NOMO-1 treated with DMSO at 0.1 percent for 48 hours (cell line): Measurements from ENCODE around the gene METRNL.

Source experiments
- DNase-seq: peaks from one replicate; lab custom pipeline; 2025; ENCODE audit not compliant: unreplicated experiment; lab: John Stamatoyannopoulos, UW

Gene METRNL

GRCh38 chr17:83089328-83090132, 10.1 kb downstream of the METRNL start:
- no peak for DNase-seq

GRCh38 chr17:83090444-83091256, 11.2 kb downstream of the METRNL start:
- DNase-seq = no peak

GRCh38 chr17:83091257-83092141, 12.1 kb downstream of the METRNL start:
- no peak for DNase-seq

GRCh38 chr17:83092186-83092585, 12.8 kb downstream of the METRNL start:
- no peak for DNase-seq

GRCh38 chr17:83092931-83093330, 13.5 kb downstream of the METRNL start:
- no peak for DNase-seq

DNA sequence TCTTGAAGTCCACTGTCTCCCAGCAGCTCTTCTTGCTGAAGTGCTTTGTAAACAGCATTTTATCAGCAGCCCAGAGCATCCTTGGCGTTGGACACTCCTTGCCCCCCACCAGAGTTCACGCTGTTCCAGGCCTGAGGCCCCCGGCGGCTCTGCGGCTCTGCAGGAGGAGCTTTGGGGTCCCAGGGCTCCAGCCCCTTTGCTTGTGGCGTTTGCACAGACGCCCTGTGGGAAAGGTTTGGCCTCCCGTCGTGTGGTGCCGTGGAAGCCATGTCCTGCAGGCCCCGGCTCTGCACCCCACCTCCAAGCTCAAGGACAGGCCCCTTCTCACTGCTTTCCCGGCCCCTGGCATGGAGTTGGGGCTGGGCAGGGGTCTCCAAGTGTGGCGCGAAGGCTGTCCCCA, 14.1 kb downstream of the METRNL start:
- DNase-seq = no peak

DNA sequence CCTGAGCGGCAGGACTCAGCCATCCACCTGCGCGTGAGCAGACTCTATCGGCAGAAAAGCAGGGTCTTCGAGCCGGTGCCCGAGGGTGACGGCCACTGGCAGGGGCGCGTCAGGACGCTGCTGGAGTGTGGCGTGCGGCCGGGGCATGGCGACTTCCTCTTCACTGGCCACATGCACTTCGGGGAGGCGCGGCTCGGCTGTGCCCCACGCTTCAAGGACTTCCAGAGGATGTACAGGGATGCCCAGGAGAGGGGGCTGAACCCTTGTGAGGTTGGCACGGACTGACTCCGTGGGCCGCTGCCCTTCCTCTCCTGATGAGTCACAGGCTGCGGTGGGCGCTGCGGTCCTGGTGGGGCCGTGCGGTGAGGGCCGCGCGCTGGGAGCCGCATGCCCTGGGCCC, 14.9 kb downstream of the METRNL start:
- no peak for DNase-seq

GRCh38 chr17:83095016-83095415, 15.6 kb downstream of the METRNL start:
- no peak for DNase-seq

DNA sequence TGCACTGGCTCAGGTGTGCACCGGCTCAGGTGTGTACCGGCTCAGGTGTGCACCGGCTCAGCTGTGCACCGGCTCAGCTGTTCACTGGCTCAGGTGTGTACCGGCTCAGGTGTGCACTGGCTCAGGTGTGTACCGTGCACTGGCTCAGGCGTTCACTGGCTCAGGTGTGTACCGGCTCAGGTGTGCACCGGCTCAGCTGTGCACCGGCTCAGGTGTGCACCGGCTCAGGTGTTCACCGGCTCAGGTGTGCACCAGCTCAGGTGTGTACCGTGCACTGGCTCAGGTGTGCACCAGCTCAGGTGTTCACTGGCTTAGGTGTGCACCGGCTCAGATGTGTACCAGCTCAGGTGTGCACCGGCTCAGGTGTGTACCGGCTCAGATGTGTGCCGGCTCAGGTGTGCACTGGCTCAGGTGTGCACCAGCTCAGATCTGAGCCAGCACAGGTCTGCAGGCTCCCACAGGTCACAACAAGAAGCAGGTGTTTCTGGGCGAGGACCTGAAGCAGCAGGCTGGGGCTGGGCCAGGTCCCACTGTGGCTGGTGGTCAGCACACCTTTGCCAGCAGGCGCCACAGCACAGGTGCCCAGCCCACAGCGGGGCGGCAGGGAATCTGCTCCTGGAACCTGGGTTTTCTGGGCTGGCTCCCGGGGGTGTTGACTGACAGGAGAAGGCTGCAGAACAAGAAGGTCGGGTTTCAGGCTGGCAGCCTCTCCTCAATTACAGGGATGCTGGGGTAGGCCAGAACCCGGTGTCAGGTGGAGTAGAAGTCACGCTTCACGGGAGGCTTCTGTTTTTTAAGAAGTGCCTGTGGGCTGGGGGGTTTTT, 17.2 kb downstream of the METRNL start:
- DNase-seq = no peak

DNA sequence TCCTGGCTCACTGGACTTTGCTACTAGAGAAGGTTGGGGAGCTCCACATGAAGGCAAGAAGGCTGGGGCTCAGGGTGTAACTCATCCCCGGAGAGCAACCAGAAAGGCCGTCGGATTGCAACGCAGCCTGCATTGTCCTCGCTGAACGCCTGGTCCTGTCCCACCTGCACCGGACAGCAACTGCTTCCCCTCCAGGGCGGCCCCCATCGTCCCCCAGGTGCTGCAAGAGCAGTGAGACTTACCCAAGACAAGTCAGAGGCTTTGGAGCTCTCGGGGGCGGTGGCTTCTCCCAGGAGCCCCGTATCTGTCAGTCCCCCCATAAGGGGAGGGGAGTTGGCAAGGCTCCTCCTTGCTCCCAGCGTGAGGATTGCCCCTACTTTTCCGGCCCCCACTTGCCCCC, 18.4 kb downstream of the METRNL start:
- DNase-seq = no peak

DNA sequence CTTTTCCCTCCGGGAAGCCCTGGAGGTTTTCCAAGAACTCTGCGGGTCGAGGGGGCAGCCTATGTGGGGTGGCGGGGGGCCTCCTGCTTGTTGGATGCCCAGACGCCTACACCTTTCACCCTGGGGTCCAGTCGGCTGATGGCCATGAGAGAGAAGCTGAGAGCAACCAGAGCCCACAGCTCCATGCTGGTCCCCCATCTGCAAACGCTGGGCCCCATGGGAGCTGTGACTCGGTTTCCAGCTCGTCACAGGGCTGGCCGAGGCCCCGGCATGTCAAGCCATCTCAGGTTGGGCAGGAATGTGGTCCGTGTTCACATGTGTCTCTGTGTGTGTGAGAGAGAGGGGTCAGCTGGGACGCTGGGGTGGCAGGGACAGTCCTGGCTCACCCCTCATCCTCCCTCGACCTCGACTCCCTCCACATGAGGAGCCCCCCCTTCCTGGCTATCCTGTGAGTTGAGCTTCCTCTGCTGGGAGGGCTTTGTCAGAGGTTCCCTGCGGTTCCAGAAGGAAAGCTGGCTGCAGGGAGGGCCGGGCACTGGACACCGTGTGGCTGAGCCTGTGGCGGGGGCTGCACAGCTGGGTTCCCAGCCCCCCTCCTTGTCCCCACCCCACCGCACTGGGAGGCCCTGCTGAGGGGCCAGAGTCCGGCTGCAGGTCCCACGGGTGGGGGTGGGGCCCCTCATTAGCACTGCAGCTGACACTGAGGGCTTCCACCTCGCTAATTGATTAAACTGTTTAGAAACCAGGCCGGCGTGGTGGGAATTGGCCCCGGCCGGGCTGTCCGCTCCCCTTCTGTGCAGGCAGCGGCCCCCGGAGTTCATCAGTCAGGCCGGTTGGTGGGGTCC, 19.1 kb downstream of the METRNL start:
- no peak for DNase-seq

DNA sequence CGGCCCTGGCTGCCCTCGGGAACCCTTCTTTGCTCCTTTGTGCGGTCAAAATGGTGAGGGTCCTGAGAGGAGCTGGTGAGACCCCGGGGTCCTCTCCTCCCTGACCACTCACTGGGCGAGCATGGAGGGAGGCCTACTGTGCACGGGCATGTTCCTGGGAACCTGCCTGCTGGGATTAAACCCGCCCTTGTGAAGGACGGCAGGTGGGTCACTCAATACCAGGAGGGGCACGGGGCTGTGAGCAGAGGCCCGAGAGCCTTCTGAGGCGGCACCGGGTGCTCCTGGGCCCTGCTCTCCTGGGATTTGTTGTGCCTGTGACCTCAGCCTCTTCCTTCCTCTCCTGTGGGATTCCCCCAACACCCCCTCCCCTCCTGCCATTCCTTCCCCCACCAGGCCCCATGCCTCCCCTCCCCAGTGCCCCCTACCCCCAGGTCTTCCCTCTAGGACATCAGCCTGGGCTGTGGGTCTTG, 19.7 kb downstream of the METRNL start:
- DNase-seq = no peak

GRCh38 chr17:83099570-83100181, 20.3 kb downstream of the METRNL start:
- DNase-seq = no peak

GRCh38 chr17:83100220-83100852, 20.9 kb downstream of the METRNL start:
- DNase-seq = no peak

DNA sequence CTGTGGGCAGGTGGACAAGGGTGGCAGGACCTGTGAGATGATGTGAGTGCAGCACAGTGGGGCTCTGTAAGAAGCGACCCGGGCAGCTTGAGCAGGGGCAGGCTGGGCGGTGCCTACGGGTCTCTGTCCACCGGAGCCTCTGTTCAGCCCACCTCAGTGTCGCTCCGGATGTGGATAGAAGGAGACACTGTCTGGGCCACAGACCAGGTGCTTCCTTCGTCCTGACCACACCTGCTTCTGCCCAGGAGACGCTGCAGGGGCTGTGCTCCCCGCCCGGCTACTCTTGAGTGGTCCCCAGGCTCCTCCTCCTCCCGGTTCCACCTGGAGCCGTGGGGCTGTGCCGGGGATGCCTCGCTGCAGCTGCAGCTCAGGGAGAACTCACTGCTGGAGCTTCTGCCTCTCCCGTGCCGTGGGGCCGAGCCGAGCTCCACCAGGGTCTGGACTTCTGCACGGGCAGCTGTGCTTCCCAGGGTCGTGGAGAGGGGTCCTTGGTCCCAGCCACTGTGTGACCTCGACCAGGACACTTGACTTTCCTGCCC, 21.5 kb downstream of the METRNL start:
- DNase-seq = no peak

GRCh38 chr17:83101805-83102480, 22.5 kb downstream of the METRNL start:
- DNase-seq = no peak

- DNase-seq = peak; percentile 67
Measured at GRCh38 chr17:83103200-83103942, 24.0 kb downstream of the METRNL start.
